Hepatocyte (in vitro differentiated cells): ENCODE results near the gene STARD5. TPM values are rescaled to one million over a fixed set of nuclear protein-coding genes. Genes with fewer than 3 reads are reported as not detected.

Experiments
- DNase-seq: peaks from one replicate; pipeline ENCODE4 v3.0.0-alpha.2; 2016; ENCODE audit warnings: low spot score
- H2AFZ ChIP-seq: fragments of 200-600 bp; sonication (generic); 2 replicates; pipeline ENCODE4 v1.6.0; 2016; ENCODE audit warnings: antibody characterized with exemption, mild to moderate bottlenecking
- H3K27ac ChIP-seq: fragments of 200-600 bp; sonication (generic); 2 replicates; pipeline ENCODE4 v1.5.1; 2016; ENCODE audit warnings: mild to moderate bottlenecking
- H3K27me3 ChIP-seq: fragments of 200-600 bp; sonication (generic); 2 replicates; pipeline ENCODE4 v1.6.1; 2016
- H3K36me3 ChIP-seq: fragments of 200-600 bp; sonication (generic); replicated peaks from 2 replicates; pipeline ENCODE4 v1.5.1; 2016; ENCODE audit warnings: low read depth; ENCODE audit not compliant: insufficient read depth
- H3K4me1 ChIP-seq: fragments of 200-600 bp; sonication (generic); 2 replicates; pipeline ENCODE4 v1.5.1; 2016; ENCODE audit warnings: mild to moderate bottlenecking, moderate library complexity; ENCODE audit not compliant: insufficient read depth
- H3K4me2 ChIP-seq: fragments of 200-600 bp; sonication (generic); 2 replicates; pipeline ENCODE4 v1.6.0; 2016
- H3K4me3 ChIP-seq: fragments of 200-600 bp; sonication (generic); 2 replicates; pipeline ENCODE4 v1.5.1; 2016; ENCODE audit warnings: mild to moderate bottlenecking
- H3K79me2 ChIP-seq: fragments of 200-600 bp; sonication (generic); 2 replicates; pipeline ENCODE4 v1.6.0; 2017; ENCODE audit warnings: mild to moderate bottlenecking
- H3K9me2 ChIP-seq: fragments of 200-600 bp; sonication (generic); replicated peaks from 2 replicates; pipeline ENCODE4 v1.6.0; 2017; ENCODE audit warnings: mild to moderate bottlenecking; ENCODE audit not compliant: insufficient read depth
- H3K9me3 ChIP-seq: fragments of 200-600 bp; sonication (generic); 2 replicates; pipeline ENCODE4 v1.5.1; 2016; ENCODE audit warnings: low read depth, mild to moderate bottlenecking
- H4K20me1 ChIP-seq: fragments of 200-600 bp; sonication (generic); 2 replicates; pipeline ENCODE4 v1.6.0; 2016; ENCODE audit warnings: mild to moderate bottlenecking; ENCODE audit not compliant: insufficient read depth, poor library complexity, severe bottlenecking
- CTCF ChIP-seq: fragments of 200-600 bp; sonication (generic); IDR thresholded peaks from 2 replicates; pipeline ENCODE4 v1.5.1; 2016; ENCODE audit warnings: antibody characterized with exemption, mild to moderate bottlenecking; ENCODE audit not compliant: poor library complexity
- EZH2 ChIP-seq: fragments of 200-600 bp; sonication (generic); IDR thresholded peaks from 2 replicates; pipeline ENCODE4 v1.6.1; 2016; ENCODE audit warnings: antibody characterized with exemption, mild to moderate bottlenecking, borderline replicate concordance
- EZH2phosphoT487 ChIP-seq: fragments of 200-600 bp; sonication (generic); IDR thresholded peaks from one replicate; pipeline ENCODE4 v1.6.1; 2018; ENCODE audit warnings: antibody characterized with exemption, mild to moderate bottlenecking, low read depth, moderate library complexity; ENCODE audit not compliant: unreplicated experiment, severe bottlenecking
- WGBS: methylation state at CpG from one replicate; pipeline ENCODE4 v1.1.6; 2016; ENCODE audit warnings: low lambda C conversion rate; ENCODE audit errors: missing lambda C conversion rate; 5-methylcytosine and 5-hydroxymethylcytosine counted together
- polyA plus RNA-seq: library from polyadenylated mRNA; unstranded; fragments of >200 nt; fragmentation: Nextera tagmentation; extraction: Ambion mirVana; gene quantifications from 2 replicates; pipeline ENCODE4 v1.2.1, GENCODE V29; 2016
- total RNA-seq: library from RNA; depleted of rRNA; stranded (reverse); fragments of >200 nt; gene quantifications from 2 replicates; pipeline ENCODE4 v1.2.3, GENCODE V29; 2014

STARD5 gene
- total and polyA plus RNA-seq, 2 experiments from 2014 or later, result 7.2 to 13.7 TPM

DNA sequence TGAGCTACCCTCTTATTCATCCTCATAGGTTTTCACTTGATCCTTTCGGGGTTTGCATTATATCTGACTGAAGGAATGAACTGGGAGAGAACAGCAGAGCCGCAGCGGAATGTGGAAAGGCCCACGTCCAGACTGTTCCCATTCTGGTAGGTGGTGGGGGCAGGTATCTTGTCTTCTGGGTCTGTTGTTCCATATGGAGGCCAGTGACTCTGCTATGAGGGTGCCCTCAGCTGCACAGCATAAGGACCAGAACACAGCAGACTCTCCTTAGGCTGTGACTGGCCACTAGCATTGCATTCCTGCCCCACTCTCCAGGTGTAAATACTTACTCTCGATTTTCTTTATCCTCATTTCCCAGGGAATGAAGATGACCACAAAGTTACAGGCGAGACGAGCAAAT lies 38.0 kb upstream of the STARD5 start:
- 91% methylated on average over 7 of the region's 7 CpGs for WGBS
- no peaks in the 10 kb centered on the region for H3K79me2 ChIP-seq

DNA sequence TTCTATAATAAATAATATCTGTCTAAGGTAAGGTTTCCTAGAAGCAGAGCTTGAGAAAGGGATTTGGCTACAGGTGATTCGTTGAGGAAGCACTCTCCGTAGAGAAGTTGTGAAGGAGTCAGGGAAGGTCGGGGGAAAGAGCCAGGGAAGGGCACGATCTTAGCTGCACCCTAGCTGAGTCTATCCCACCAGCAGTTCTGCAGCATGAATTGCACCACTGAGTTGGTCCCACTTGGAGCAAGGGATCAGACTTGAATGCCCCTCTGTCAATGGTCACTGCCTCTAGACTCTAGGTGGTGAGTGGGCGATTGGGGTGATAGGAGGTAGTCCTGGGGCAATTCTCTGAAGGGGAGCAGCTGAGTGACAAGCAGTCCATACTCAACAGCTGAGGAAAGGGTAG lies 36.5 kb upstream of the STARD5 start:
- Histone ChIP-seq H2AFZ (no peak overlapping the region), H3K36me3 (peaks cover 3% of the 10 kb centered on the region), H3K27ac (no peak overlapping the region), H3K4me3 (no peak overlapping the region), H3K27me3 (no peaks in the 10 kb centered on the region), H3K9me3 (no peaks in the 10 kb centered on the region), H4K20me1 (no peaks in the 10 kb centered on the region), H3K79me2 (no peaks in the 10 kb centered on the region), H3K4me2 (no peak overlapping the region), H3K4me1 (no peaks in the 10 kb centered on the region), H3K9me2 (no peaks in the 10 kb centered on the region)
- 86% methylated on average over 5 of the region's 5 CpGs for WGBS
- DNase-seq, result no peak
- TF ChIP-seq EZH2 (no peak), EZH2phosphoT487 (no peak), CTCF (no peak)

More for the DNA sequence above, 38.0 kb upstream of the STARD5 start:
- H3K9me2 ChIP-seq, result no peaks in the 10 kb centered on the region
- H3K27me3 ChIP-seq, result no peaks in the 10 kb centered on the region
- no peak overlapping the region for H3K4me2 ChIP-seq
- no peak for DNase-seq
- H2AFZ ChIP-seq, result no peak overlapping the region
- H3K36me3 ChIP-seq, result peaks cover 3% of the 10 kb centered on the region
- no peaks in the 10 kb centered on the region for H4K20me1 ChIP-seq
- TF ChIP-seq CTCF (no peak), EZH2 (no peak), EZH2phosphoT487 (no peak)
- no peak overlapping the region for H3K4me3 ChIP-seq
- H3K27ac ChIP-seq, result no peak overlapping the region
- H3K4me1 ChIP-seq, result no peaks in the 10 kb centered on the region
- no peaks in the 10 kb centered on the region for H3K9me3 ChIP-seq

GRCh38 chr15:81358248-81358647 lies 34.3 kb upstream of the STARD5 start:
- Histone ChIP-seq H3K9me2 (no peaks in the 10 kb centered on the region), H3K4me3 (no peak overlapping the region), H4K20me1 (no peaks in the 10 kb centered on the region), H3K79me2 (no peaks in the 10 kb centered on the region), H3K27ac (no peak overlapping the region), H3K36me3 (peaks cover 3% of the 10 kb centered on the region), H3K9me3 (no peaks in the 10 kb centered on the region), H2AFZ (no peak overlapping the region), H3K4me2 (no peak overlapping the region), H3K4me1 (no peaks in the 10 kb centered on the region), H3K27me3 (no peaks in the 10 kb centered on the region)
- TF ChIP-seq EZH2, result no peak
- TF ChIP-seq EZH2phosphoT487, result no peak
- no peak for TF ChIP-seq CTCF
- DNase-seq, result no peak
- 95% methylated on average over 6 of the region's 6 CpGs for WGBS
